ENCODE data around the gene SLF2. TPM values are rescaled to one million over a fixed set of nuclear protein-coding genes. Genes with fewer than 3 reads are reported as not detected.

SLF2 gene
- 10 to 100 TPM; 17.6 to 18.8 TPM for total RNA-seq
- polyA plus RNA-seq, result 1 to 10 TPM; 4.0 to 6.6 TPM

GRCh38 chr10:100912605-100913469 lies at the start of gene SLF2:
TSS of gene SLF2 (plus strand) at chr10:100912963. CDS start at chr10:100913111, 148 bp downstream.
- Histone ChIP-seq H3K27me3 (ENCODE audit: control insufficient read depth in 4 of 4, insufficient read depth in 4 of 4, low read length in 3 of 4) (no peaks in the 10 kb centered on the region), H3K4me3 (ENCODE audit: low read depth in 1 of 3, low read length in 3 of 3) (peak within 1 kb of the TSS; percentile 77 to 99 (median 99)), H3K9ac (ENCODE audit: low read depth in 1 of 2, low read length in 2 of 2) (peak within 1 kb of the TSS; percentile 68 to 88), H3K27ac (ENCODE audit: low read depth in 1 of 2, low read length in 2 of 2) (peak within 1 kb of the TSS; percentile 98 to 99), H3K9me3 (ENCODE audit: control insufficient read depth in 4 of 4, low read length in 3 of 4) (no peaks in the 10 kb centered on the region), H3K36me3 (ENCODE audit: control insufficient read depth in 4 of 4, insufficient read depth in 3 of 4, low read depth in 1 of 4, low read length in 3 of 4) (peaks cover 0 to 14% (median 11%) of the 10 kb centered on the region in 4 donors), H3K4me1 (ENCODE audit: control insufficient read depth in 4 of 4, insufficient read depth in 4 of 4, low read length in 3 of 4) (peaks cover 3 to 23% (median 16%) of the 10 kb centered on the region in 4 donors)
- no peak for TF ChIP-seq RXRA (IDR thresholded peaks at IDR 0.05)
- TF ChIP-seq, protein P1, sequence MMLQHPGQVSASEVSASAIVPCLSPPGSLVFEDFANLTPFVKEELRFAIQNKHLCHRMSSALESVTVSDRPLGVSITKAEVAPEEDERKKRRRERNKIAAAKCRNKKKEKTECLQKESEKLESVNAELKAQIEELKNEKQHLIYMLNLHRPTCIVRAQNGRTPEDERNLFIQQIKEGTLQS (IDR thresholded peaks at IDR 0.05), result no peak
- peak in 1 of 2 donors; percentile 82 for TF ChIP-seq GABPA (IDR thresholded peaks at IDR 0.05 in 1 of 2, conservative IDR thresholded peaks at IDR 0.05 in 1 of 2)
- TF ChIP-seq, protein P2, sequence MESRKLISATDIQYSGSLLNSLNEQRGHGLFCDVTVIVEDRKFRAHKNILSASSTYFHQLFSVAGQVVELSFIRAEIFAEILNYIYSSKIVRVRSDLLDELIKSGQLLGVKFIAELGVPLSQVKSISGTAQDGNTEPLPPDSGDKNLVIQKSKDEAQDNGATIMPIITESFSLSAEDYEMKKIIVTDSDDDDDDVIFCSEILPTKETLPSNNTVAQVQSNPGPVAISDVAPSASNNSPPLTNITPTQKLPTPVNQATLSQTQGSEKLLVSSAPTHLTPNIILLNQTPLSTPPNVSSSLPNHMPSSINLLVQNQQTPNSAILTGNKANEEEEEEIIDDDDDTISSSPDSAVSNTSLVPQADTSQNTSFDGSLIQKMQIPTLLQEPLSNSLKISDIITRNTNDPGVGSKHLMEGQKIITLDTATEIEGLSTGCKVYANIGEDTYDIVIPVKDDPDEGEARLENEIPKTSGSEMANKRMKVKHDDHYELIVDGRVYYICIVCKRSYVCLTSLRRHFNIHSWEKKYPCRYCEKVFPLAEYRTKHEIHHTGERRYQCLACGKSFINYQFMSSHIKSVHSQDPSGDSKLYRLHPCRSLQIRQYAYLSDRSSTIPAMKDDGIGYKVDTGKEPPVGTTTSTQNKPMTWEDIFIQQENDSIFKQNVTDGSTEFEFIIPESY (IDR thresholded peaks at IDR 0.05), result peak; percentile 57
- TF ChIP-seq JUND (IDR thresholded peaks at IDR 0.05), result no peak
- TF ChIP-seq FOXA2 (IDR thresholded peaks at IDR 0.05), result no peak
- peak; percentile 86 for TF ChIP-seq YY1 (IDR thresholded peaks at IDR 0.05)
- peak; percentile 20 for TF ChIP-seq NR2F2 (IDR thresholded peaks at IDR 0.05)
- no peak for TF ChIP-seq HNF4A (conservative IDR thresholded peaks at IDR 0.05)
- TF ChIP-seq EGR1 (IDR thresholded peaks at IDR 0.05; ENCODE audit: low read depth in 2 of 2), result peak; percentile 96 to 99
- no peak for TF ChIP-seq RAD21 (IDR thresholded peaks at IDR 0.05)
- no peak for TF ChIP-seq MAX (IDR thresholded peaks at IDR 0.05)
- TF ChIP-seq REST (IDR thresholded peaks at IDR 0.05), result peak; percentile 35
- no peak for TF ChIP-seq HNF4G (IDR thresholded peaks at IDR 0.05)
- TF ChIP-seq TAF1 (conservative IDR thresholded peaks at IDR 0.05), result peak; percentile 83
- TF ChIP-seq SP1 (IDR thresholded peaks at IDR 0.05), result peak; percentile 79
- TF ChIP-seq, protein P3, sequence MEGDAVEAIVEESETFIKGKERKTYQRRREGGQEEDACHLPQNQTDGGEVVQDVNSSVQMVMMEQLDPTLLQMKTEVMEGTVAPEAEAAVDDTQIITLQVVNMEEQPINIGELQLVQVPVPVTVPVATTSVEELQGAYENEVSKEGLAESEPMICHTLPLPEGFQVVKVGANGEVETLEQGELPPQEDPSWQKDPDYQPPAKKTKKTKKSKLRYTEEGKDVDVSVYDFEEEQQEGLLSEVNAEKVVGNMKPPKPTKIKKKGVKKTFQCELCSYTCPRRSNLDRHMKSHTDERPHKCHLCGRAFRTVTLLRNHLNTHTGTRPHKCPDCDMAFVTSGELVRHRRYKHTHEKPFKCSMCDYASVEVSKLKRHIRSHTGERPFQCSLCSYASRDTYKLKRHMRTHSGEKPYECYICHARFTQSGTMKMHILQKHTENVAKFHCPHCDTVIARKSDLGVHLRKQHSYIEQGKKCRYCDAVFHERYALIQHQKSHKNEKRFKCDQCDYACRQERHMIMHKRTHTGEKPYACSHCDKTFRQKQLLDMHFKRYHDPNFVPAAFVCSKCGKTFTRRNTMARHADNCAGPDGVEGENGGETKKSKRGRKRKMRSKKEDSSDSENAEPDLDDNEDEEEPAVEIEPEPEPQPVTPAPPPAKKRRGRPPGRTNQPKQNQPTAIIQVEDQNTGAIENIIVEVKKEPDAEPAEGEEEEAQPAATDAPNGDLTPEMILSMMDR (IDR thresholded peaks at IDR 0.05; ENCODE audit: low read depth, low read length, missing input control), result no peak
- TF ChIP-seq FOXA1 (IDR thresholded peaks at IDR 0.05), result no peak
- under 1% methylated on average over 71 of the region's 71 CpGs for WGBS
- peak; percentile 94 for DNase-seq (ENCODE audit: low spot score)

All from liver (tissue), 9 donors.